K562 (cell line): ENCODE results near the gene CPSF7. TPM values are rescaled to one million over a fixed set of nuclear protein-coding genes. Genes with fewer than 3 reads are reported as not detected.

Source experiments
- CTBP1 ChIP-seq: fragments of 450-650 bp; IDR thresholded peaks from 2 replicates; pipeline ENCODE4 v1.6.1; 2016; ENCODE audit warnings: borderline replicate concordance
- ELF2 ChIP-seq: fragments of 250-450 bp; sonication (Bioruptor Pico); IDR thresholded peaks from 2 replicates; pipeline ENCODE4 v1.5.0; 2021; ENCODE audit warnings: mild to moderate bottlenecking
- EP300 ChIP-seq: IDR thresholded peaks from 2 replicates; pipeline ENCODE4 v1.6.1; 2012; ENCODE audit warnings: low read length, improper control_type of control experiment
- KLF1 ChIP-seq: fragments of 450-650 bp; IDR thresholded peaks from 2 replicates; pipeline ENCODE4 v1.6.1; 2016; ENCODE audit warnings: missing genetic modification characterization, missing compliant biosample characterization
- L3MBTL2 ChIP-seq: fragments of 450-650 bp; IDR thresholded peaks from 2 replicates; pipeline ENCODE4 v1.6.1; 2016; ENCODE audit warnings: mild to moderate bottlenecking, moderate library complexity
- NR2C1 ChIP-seq, 2 experiments: fragments of 450-650 bp; IDR thresholded peaks; 2 replicates each; pipeline ENCODE4 v1.6.1; 2017; ENCODE audit warnings: mild to moderate bottlenecking in 2 of 2, antibody characterized with exemption in 1 of 2, inconsistent platforms in 1 of 2, missing compliant biosample characterization in 1 of 2, missing genetic modification characterization in 1 of 2
- PCBP2 ChIP-seq: fragments of 200-400 bp; formaldehyde crosslinking; IDR thresholded peaks from 2 replicates; pipeline ENCODE4 v1.6.1; 2018; ENCODE audit warnings: low read length, low read depth, mild to moderate bottlenecking, moderate library complexity; ENCODE audit not compliant: poor library complexity, severe bottlenecking
- PHF20 ChIP-seq: fragments of 450-650 bp; IDR thresholded peaks from 2 replicates; pipeline ENCODE4 v1.6.1; 2018; ENCODE audit not compliant: partially characterized antibody
- PYGO2 ChIP-seq: fragments of 450-650 bp; IDR thresholded peaks from 2 replicates; pipeline ENCODE4 v1.6.1; 2016; ENCODE audit warnings: mild to moderate bottlenecking, missing genetic modification characterization, moderate library complexity, missing compliant biosample characterization
- RBBP5 ChIP-seq: fragments of 200-600 bp; sonication (generic); IDR thresholded peaks from 2 replicates; pipeline ENCODE4 v1.6.1; 2012; ENCODE audit warnings: borderline replicate concordance, mild to moderate bottlenecking, low read length, control low read depth, inconsistent platforms; ENCODE audit not compliant: insufficient read depth, poor library complexity, severe bottlenecking
- SPI1 ChIP-seq: IDR thresholded peaks from 2 replicates; pipeline ENCODE4 v1.6.1; 2011; ENCODE audit warnings: low read depth, low read length, control low read depth, borderline replicate concordance
- polyA plus RNA-seq, 8 experiments: library from polyadenylated mRNA; depleted of rRNA in 4 of 8; stranded (reverse) in 5 of 8; unstranded in 3 of 8; fragments of >200 nt; fragmentation: Nextera tagmentation in 2 of 8; fragmentation: Illumina TruSeq in 1 of 8; extraction: Ambion mirVana in 2 of 8; extraction: Trizol in 1 of 8; gene quantifications; 2 replicates each; pipeline versions ENCODE4 v1.2.1 to v1.2.3, GENCODE V29; 2011 to 2014; ENCODE audit warnings: inconsistent platforms in 1 of 8, missing spikeins in 1 of 8
- total RNA-seq, 7 experiments: library from RNA; depleted of rRNA in 6 of 7; stranded (reverse); fragments of >200 nt in 6 of 7; fragmentation: Illumina TruSeq in 2 of 7; extraction: Trizol in 2 of 7; gene quantifications; 2 replicates each; pipeline versions ENCODE4 v1.2.1 to v1.2.3, GENCODE V29; 2011 to 2021; ENCODE audit warnings: low replicate concordance in 1 of 7
- TF ChIP-seq, protein P1 (sequence below): fragments of 450-650 bp; IDR thresholded peaks from 2 replicates; pipeline ENCODE4 v1.6.1; 2016
- TF ChIP-seq, protein P2 (sequence below), 2 experiments: fragments of 200-800 bp in 1 of 2; sonication (Bioruptor generic) in 1 of 2; sonication (generic) in 1 of 2; formaldehyde crosslinking in 1 of 2; IDR thresholded peaks in 1 of 2; conservative IDR thresholded peaks in 1 of 2; 2 replicates each; pipeline versions ENCODE4 v1.5.0 to v1.6.1; 2016 to 2020; ENCODE audit warnings: missing compliant biosample characterization in 1 of 2, missing genetic modification characterization in 1 of 2, missing genetic modification reagents in 1 of 2
- TF ChIP-seq, protein P3 (sequence below), 2 experiments: IDR thresholded peaks; 2 replicates each; pipeline ENCODE4 v1.6.1; 2011; ENCODE audit warnings: borderline replicate concordance in 1 of 2, control low read depth in 1 of 2, low read depth in 1 of 2, low read length in 1 of 2, mild to moderate bottlenecking in 1 of 2, mixed read lengths in 1 of 2, moderate library complexity in 1 of 2; ENCODE audit not compliant: insufficient read depth in 1 of 2, insufficient read length in 1 of 2, poor library complexity in 1 of 2, severe bottlenecking in 1 of 2; ENCODE audit errors: extremely low read depth in 1 of 2
- TF ChIP-seq, protein P4 (sequence below), 3 experiments: fragments of 200-800 bp in 1 of 3; fragments of 250-450 bp in 1 of 3; fragments of 450-650 bp in 1 of 3; sonication (Bioruptor Pico) in 1 of 3; sonication (Bioruptor generic) in 1 of 3; formaldehyde crosslinking in 1 of 3; IDR thresholded peaks; 2 replicates each; pipeline versions ENCODE4 v1.6.1 to v1.8.0; 2016 to 2022; ENCODE audit warnings: mild to moderate bottlenecking in 2 of 3, missing genetic modification characterization in 2 of 3, missing compliant biosample characterization in 1 of 3, moderate library complexity in 1 of 3

CPSF7 gene
- total and polyA plus RNA-seq, 9 of the 15 experiments (the other 6 are each of a cell fraction or from before 2014, with no cell fraction given) = 14.8 to 104 (median 44.1) TPM

DNA sequence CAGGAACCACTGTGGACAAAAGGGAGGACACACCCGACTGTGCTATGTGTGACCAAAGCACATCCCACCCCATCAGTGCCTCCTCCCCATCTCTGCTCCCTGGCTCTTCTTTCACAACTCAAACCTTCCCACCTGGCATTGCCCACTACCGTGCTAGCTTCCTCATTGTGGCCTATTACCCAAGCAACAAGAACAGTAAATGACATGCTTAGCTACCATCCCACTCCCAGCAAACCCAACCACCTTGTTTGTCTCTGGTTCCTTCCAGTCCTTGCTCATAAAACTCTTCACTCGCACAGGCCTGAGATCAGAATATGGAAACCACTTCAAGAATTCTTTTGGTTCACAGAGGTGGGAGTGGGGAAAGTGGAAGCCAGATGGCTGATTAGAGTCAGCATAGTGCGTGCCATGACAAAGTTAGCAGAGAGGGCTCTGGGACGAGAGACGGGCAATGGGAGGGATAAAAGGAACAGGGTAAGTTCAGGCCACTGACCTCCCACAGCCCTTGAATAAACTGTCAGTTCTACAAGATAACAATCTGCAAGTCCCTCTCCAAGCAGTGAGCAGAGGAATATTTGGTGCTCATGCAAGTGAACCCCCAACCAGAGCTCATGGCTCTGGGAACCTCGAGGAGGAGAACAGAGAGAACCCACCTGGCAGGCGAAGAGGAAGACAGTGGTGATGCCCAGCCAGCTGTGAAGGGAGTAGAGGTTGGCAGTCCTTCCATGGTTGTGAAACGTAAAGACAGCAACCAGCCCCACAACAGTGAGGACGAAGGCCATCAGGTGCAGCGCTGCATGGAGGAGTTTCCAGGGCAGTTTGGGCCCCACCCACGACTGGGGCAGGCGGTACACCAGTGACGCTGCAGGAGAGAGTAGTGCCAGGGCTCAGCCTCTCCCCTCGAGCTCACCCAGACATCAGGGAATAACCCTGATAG, 76.4 kb downstream of the CPSF7 start (continued):
- TF ChIP-seq, protein P1, sequence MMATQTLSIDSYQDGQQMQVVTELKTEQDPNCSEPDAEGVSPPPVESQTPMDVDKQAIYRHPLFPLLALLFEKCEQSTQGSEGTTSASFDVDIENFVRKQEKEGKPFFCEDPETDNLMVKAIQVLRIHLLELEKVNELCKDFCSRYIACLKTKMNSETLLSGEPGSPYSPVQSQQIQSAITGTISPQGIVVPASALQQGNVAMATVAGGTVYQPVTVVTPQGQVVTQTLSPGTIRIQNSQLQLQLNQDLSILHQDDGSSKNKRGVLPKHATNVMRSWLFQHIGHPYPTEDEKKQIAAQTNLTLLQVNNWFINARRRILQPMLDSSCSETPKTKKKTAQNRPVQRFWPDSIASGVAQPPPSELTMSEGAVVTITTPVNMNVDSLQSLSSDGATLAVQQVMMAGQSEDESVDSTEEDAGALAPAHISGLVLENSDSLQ = peak; percentile 38; the same call in 1 of the 2 replicates
- TF ChIP-seq PHF20 = no peak
- 0 out of 2 replicates have a peak, but pooled peaks have one; percentile 56 for TF ChIP-seq CTBP1
- TF ChIP-seq NR2C1 (IDR thresholded peaks at IDR 0.05) = no peak
- TF ChIP-seq NR2C1 (tag; IDR thresholded peaks at IDR 0.05) = 0 out of 2 replicates have a peak, but pooled peaks have one; percentile 8
- no peak for TF ChIP-seq PCBP2
- TF ChIP-seq, protein P2, sequence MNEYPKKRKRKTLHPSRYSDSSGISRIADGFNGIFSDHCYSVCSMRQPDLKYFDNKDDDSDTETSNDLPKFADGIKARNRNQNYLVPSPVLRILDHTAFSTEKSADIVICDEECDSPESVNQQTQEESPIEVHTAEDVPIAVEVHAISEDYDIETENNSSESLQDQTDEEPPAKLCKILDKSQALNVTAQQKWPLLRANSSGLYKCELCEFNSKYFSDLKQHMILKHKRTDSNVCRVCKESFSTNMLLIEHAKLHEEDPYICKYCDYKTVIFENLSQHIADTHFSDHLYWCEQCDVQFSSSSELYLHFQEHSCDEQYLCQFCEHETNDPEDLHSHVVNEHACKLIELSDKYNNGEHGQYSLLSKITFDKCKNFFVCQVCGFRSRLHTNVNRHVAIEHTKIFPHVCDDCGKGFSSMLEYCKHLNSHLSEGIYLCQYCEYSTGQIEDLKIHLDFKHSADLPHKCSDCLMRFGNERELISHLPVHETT (CRISPR knock-in tag; conservative IDR thresholded peaks at IDR 0.05 in 1 of 2, IDR thresholded peaks at IDR 0.05 in 1 of 2) = peak in 1 of 2 experiments; percentile 59; a peak in 2 of 4 replicates
- no peak for TF ChIP-seq PYGO2 (tag)
- TF ChIP-seq L3MBTL2 = peak; percentile 71
- TF ChIP-seq, protein P3, sequence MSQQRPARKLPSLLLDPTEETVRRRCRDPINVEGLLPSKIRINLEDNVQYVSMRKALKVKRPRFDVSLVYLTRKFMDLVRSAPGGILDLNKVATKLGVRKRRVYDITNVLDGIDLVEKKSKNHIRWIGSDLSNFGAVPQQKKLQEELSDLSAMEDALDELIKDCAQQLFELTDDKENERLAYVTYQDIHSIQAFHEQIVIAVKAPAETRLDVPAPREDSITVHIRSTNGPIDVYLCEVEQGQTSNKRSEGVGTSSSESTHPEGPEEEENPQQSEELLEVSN (IDR thresholded peaks at IDR 0.05; ENCODE audit: borderline replicate concordance in 1 of 2, extremely low read depth in 1 of 2, insufficient read depth in 1 of 2, insufficient read length in 1 of 2, low read depth in 1 of 2, low read length in 1 of 2, poor library complexity in 1 of 2, severe bottlenecking in 1 of 2) = peak in 1 of 2 experiments; percentile 9
- peak; percentile 74 for TF ChIP-seq RBBP5
- TF ChIP-seq KLF1 (tag) = 0 out of 2 replicates have a peak, but pooled peaks have one; percentile 36
- TF ChIP-seq EP300 = peak; percentile 65
- TF ChIP-seq, protein P4, sequence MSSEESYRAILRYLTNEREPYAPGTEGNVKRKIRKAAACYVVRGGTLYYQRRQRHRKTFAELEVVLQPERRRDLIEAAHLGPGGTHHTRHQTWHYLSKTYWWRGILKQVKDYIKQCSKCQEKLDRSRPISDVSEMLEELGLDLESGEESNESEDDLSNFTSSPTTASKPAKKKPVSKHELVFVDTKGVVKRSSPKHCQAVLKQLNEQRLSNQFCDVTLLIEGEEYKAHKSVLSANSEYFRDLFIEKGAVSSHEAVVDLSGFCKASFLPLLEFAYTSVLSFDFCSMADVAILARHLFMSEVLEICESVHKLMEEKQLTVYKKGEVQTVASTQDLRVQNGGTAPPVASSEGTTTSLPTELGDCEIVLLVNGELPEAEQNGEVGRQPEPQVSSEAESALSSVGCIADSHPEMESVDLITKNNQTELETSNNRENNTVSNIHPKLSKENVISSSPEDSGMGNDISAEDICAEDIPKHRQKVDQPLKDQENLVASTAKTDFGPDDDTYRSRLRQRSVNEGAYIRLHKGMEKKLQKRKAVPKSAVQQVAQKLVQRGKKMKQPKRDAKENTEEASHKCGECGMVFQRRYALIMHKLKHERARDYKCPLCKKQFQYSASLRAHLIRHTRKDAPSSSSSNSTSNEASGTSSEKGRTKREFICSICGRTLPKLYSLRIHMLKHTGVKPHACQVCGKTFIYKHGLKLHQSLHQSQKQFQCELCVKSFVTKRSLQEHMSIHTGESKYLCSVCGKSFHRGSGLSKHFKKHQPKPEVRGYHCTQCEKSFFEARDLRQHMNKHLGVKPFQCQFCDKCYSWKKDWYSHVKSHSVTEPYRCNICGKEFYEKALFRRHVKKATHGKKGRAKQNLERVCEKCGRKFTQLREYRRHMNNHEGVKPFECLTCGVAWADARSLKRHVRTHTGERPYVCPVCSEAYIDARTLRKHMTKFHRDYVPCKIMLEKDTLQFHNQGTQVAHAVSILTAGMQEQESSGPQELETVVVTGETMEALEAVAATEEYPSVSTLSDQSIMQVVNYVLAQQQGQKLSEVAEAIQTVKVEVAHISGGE (CRISPR knock-in tag; IDR thresholded peaks at IDR 0.05) = 0 out of 6 replicates have a peak, but pooled peaks of 1 of the 3 experiments have one; percentile 45
- no peak for TF ChIP-seq SPI1
- TF ChIP-seq ELF2 (CRISPR knock-in tag) = peak; percentile 52; the same call in 1 of the 2 replicates
